ENCODE results near the gene WDR90.

The WDR90 gene

DNA sequence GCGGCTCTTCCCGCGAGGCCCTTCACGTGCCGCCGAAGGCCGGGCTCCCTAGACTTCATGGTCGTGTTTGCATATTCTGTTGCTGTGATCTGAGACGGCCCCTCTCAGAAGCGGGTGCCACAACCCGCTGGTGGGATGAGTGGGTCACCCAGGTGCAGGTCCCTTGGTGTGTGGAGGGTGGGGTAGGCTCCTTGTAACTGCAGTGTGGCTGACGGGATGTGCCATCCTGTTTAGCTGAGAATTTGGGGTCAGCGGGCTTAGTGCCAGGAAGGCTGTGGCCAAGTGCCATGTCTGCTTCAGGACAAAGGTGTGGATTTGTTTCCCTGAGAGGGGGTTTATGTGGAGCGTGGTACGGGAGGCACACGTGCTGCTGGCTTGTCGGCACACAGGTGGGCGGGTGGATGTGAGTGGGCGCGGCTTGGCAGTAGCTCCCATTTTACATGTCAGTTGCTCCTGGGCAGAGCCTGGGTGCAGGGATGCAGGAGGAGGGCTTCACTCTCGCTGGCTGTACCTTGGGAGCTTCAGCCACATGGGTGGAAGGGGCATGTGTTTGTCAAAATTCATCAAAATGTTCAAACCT is 27.5 kb upstream of the WDR90 start:
- no peak for DNase-seq (ENCODE audit: low spot score)
- TF ChIP-seq, protein P1, sequence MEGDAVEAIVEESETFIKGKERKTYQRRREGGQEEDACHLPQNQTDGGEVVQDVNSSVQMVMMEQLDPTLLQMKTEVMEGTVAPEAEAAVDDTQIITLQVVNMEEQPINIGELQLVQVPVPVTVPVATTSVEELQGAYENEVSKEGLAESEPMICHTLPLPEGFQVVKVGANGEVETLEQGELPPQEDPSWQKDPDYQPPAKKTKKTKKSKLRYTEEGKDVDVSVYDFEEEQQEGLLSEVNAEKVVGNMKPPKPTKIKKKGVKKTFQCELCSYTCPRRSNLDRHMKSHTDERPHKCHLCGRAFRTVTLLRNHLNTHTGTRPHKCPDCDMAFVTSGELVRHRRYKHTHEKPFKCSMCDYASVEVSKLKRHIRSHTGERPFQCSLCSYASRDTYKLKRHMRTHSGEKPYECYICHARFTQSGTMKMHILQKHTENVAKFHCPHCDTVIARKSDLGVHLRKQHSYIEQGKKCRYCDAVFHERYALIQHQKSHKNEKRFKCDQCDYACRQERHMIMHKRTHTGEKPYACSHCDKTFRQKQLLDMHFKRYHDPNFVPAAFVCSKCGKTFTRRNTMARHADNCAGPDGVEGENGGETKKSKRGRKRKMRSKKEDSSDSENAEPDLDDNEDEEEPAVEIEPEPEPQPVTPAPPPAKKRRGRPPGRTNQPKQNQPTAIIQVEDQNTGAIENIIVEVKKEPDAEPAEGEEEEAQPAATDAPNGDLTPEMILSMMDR (IDR thresholded peaks at IDR 0.05) = no peak
- H3K4me3 ChIP-seq = no peak overlapping the region
- no peak overlapping the region for H3K27ac ChIP-seq

DNA sequence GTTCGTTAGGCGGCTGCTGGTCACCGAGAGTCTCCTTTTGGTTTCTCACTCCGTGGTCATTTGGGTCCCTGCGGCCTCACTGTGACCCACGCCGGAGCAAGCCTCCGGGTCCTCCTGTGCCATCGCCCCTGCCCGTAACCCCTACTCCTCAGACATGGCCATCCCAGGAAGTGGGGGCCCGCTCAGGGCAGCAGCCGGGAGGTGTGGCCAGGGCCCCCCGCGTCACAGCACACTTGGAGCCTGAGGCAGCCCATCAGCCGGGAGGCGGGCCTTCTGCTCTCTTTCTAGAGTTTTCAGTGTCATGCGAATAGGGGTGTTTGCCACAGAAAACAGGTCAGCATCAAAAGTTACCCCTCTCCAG is 26.3 kb upstream of the WDR90 start:
- DNase-seq (ENCODE audit: low spot score) = no peak
- TF ChIP-seq, protein P1 (IDR thresholded peaks at IDR 0.05) = no peak
- Histone ChIP-seq H3K27ac (no peak overlapping the region), H3K4me3 (no peak overlapping the region)

DNA sequence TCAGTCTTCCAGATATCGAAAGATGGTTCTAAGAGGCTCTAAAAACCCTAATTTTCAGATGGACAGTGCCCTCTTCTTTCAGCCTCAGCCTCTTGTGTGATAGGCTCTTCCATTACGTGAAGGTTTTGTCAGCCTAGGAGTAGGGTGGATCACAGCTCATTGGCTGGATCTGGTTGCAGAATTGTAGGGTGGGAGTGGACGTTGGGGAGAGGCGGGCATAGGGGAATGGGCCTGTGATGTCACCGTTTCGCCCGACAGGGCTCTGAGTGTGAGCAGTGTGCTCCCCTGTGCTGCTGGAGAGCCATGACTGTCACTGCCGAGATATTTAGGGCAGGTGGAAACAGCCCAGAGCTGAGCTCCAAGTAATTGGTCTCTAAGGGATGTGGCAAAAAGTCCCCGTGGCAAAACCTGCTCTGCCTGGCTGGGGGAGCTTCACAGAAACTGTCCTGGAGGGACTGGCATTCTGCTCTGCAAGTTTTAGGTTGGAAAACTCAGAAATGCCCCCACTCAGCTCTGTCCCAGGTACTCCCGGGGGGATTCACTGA is 24.6 kb upstream of the WDR90 start:
- DNase-seq (ENCODE audit: low spot score) = no peak
- H3K4me3 ChIP-seq = no peak overlapping the region
- no peak overlapping the region for H3K27ac ChIP-seq
- TF ChIP-seq, protein P1 (IDR thresholded peaks at IDR 0.05) = no peak

DNA sequence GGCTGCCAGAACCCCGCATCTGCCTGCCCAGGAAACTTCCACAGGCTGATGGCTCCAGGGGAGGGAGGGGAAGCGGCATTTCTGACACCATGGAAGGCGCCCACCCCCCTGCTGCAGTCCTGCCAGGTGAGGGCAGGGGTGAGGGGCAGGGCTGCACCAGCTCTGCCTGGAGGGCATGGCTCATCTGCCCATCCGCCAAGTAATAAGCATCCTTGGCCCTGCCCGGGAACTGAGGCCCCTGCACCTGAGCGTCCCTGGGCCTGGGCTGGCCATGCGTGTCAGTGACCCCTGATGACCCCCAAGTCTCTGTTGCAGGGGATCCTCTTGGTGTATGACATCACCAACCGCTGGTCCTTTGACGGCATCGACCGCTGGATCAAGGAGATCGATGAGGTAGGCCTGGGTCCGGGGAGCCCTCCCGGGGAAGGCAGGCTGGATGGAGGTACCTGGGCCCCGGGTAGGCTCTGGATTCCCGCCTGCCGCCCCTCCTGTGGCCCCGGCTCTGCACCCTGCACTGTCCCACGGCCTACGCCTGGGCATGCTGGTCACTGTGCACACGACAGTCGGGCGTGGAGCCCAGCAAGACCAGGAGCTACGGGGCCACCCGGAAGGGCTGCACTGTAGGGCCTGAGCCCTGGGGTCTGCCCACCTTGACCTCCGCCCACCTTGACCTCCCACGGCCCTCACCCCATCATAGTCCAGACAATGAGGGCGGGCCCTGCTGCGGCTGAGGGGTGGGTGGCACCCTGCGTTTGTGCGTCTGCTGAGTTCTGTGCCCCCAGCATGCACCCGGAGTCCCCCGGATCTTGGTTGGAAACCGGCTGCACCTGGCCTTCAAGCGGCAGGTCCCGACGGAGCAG is 23.8 kb upstream of the WDR90 start:
- Histone ChIP-seq H3K27ac (no peak overlapping the region), H3K4me3 (no peak overlapping the region)
- DNase-seq (ENCODE audit: low spot score) = no peak
- TF ChIP-seq, protein P1 (IDR thresholded peaks at IDR 0.05) = no peak

DNA sequence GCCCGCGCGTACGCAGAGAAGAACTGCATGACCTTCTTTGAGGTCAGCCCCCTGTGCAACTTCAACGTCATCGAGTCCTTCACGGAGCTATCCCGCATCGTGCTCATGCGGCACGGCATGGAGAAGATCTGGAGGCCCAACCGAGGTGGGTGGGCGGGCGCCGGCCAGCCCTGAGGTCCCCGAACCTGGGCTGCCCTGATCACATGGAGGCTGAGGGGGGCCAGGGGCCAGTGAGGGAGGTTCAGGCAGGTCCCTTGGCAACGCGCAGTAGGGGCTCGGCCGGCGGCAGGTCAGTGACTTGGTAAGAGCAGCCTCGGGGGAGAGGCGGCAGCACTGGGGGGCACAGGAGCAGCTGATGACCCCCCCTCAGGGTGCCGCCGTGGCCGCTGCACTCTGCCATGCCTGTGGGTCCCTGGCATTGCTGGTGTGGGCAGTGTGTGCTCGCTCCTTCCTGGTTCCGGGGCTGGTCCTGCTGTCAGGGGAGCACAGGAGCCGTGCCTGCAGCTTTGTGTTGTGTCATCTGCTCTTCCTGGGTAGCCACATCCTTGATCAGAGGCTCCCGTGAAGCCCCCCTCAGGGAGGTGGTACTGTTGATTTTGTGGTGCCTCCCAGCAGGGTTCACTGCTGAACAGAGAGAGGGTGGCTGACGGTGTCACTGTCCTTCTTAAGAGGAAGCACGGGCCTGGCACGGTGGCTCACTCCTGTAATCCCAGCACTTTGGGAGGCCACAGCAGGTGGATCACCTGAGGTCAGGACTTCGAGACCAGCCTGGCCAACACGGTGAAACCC is 23.0 kb upstream of the WDR90 start:
- no peak overlapping the region for H3K4me3 ChIP-seq
- TF ChIP-seq, protein P1 (IDR thresholded peaks at IDR 0.05) = no peak
- no peak for DNase-seq (ENCODE audit: low spot score)
- H3K27ac ChIP-seq = no peak overlapping the region

DNA sequence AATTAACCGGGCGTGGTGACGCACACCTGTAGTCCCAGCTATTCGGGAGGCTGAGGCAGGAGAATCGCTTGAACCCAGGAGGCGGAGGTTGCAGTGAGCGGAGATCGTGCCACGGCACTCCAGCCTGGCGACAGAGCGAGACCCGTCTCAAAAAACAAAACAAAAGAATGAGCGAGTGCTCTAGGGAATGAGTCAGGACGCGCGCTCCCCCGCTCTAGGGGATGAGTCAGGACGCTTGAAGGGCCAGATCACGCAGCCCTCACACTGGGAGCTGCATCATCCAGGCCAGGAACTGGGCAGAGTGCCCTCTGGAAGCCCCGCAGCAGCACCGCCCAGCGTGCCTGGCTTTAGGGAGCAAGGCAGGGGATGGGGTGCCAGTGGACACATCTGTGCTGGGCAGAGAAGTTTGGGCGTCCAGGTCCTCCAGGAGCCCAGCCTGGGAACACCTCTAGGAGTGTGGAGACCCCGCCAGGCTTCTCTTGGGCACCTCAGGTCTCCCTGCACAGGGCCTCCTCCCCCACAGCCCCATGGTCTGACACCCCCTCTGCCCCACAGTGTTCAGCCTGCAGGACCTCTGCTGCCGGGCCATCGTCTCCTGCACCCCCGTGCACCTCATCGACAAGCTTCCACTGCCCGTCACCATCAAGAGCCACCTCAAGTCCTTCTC is 22.2 kb upstream of the WDR90 start:
- no peak for DNase-seq (ENCODE audit: low spot score)
- TF ChIP-seq, protein P1 (IDR thresholded peaks at IDR 0.05) = no peak
- Histone ChIP-seq H3K27ac (no peak overlapping the region), H3K4me3 (no peak overlapping the region)

Measured in coronary artery (tissue), 2 donors.